WTC11 (cell line): ENCODE measurements around the gene GRAMD2B. TPM values are rescaled to one million over a fixed set of nuclear protein-coding genes. Genes with fewer than 3 reads are reported as not detected.

Source experiments
- ATAC-seq: fragments of 200-7000 bp; cut with Tn5 transposase; 2 replicates; pipeline ENCODE4 v1.10.0; 2021; ENCODE audit warnings: mild to moderate bottlenecking, moderate library complexity
- CTCF ChIA-PET: fragments of 300-600 bp; sonication (Branson Sonifier 250); formaldehyde crosslinking; loops from one replicate; lab custom pipeline; 2021; ENCODE audit warnings: antibody characterized with exemption; lab: Charles Lee
- POLR2A ChIA-PET: fragments of 350-600 bp; sonication (Branson Sonifier 250); formaldehyde crosslinking; loops from one replicate; lab custom pipeline; 2021; ENCODE audit warnings: antibody characterized with exemption; lab: Charles Lee
- DNase-seq: peaks from one replicate; pipeline ENCODE4 v3.0.0; 2021; ENCODE audit warnings: low spot score
- H3K27ac Mint-ChIP-seq: 2 replicates; pipeline ENCODE4 v1.8.0; 2021; ENCODE audit warnings: mixed read lengths
- H3K27me3 Mint-ChIP-seq: 2 replicates; pipeline ENCODE4 v1.8.0; 2021; ENCODE audit warnings: low read depth, mild to moderate bottlenecking, moderate library complexity, mixed read lengths
- H3K36me3 Mint-ChIP-seq: 2 replicates; pipeline ENCODE4 v1.8.0; 2021; ENCODE audit warnings: mixed read lengths
- H3K4me1 Mint-ChIP-seq: 2 replicates; pipeline ENCODE4 v1.8.0; 2022; ENCODE audit warnings: mixed read lengths
- H3K4me3 Mint-ChIP-seq: 2 replicates; pipeline ENCODE4 v1.8.0; 2021; ENCODE audit warnings: mild to moderate bottlenecking, moderate library complexity, mixed read lengths
- H3K9me3 Mint-ChIP-seq: 2 replicates; pipeline ENCODE4 v1.8.0; 2021; ENCODE audit warnings: mixed read lengths
- CBFB ChIP-seq: sonication (generic); formaldehyde crosslinking; IDR thresholded peaks from 2 replicates; pipeline ENCODE4 v1.8.1; 2022; ENCODE audit warnings: mild to moderate bottlenecking, low read depth, missing genetic modification reagents
- EMX1 ChIP-seq: fragments of 250-450 bp; sonication (Bioruptor Pico); IDR thresholded peaks from 2 replicates; pipeline ENCODE4 v1.8.0; 2021; ENCODE audit warnings: mild to moderate bottlenecking
- FOXJ3 ChIP-seq: sonication (generic); formaldehyde crosslinking; IDR thresholded peaks from 2 replicates; pipeline ENCODE4 v1.9.0; 2021; ENCODE audit warnings: missing genetic modification reagents, mild to moderate bottlenecking, borderline replicate concordance
- HMGA2 ChIP-seq: fragments of 250-450 bp; sonication (Bioruptor Pico); IDR thresholded peaks from 2 replicates; pipeline ENCODE4 v1.4.0; 2021; ENCODE audit warnings: mild to moderate bottlenecking, moderate library complexity
- OVOL2 ChIP-seq: fragments of 250-450 bp; sonication (Bioruptor Pico); IDR thresholded peaks from 2 replicates; pipeline ENCODE4 v1.9.0; 2021; ENCODE audit warnings: mild to moderate bottlenecking, borderline replicate concordance
- PRRX2 ChIP-seq: fragments of 250-450 bp; sonication (Bioruptor Pico); IDR thresholded peaks from 2 replicates; pipeline ENCODE4 v1.8.0; 2021; ENCODE audit warnings: mild to moderate bottlenecking
- RELA ChIP-seq: sonication (generic); formaldehyde crosslinking; IDR thresholded peaks from 2 replicates; pipeline ENCODE4 v1.8.1; 2022; ENCODE audit warnings: missing genetic modification reagents, mild to moderate bottlenecking, borderline replicate concordance
- TCF7 ChIP-seq: sonication (generic); formaldehyde crosslinking; IDR thresholded peaks from 2 replicates; pipeline ENCODE4 v1.8.0; 2022; ENCODE audit warnings: mild to moderate bottlenecking, low read depth, missing genetic modification reagents, moderate library complexity
- TEAD1 ChIP-seq: sonication (generic); formaldehyde crosslinking; IDR thresholded peaks from 2 replicates; pipeline ENCODE4 v1.8.0; 2022; ENCODE audit warnings: mild to moderate bottlenecking, missing genetic modification reagents
- ZBTB21 ChIP-seq: sonication (generic); formaldehyde crosslinking; IDR thresholded peaks from 2 replicates; pipeline ENCODE4 v1.8.1; 2023; ENCODE audit warnings: mild to moderate bottlenecking, missing genetic modification reagents, borderline replicate concordance
- ZNF317 ChIP-seq: sonication (generic); formaldehyde crosslinking; IDR thresholded peaks from 2 replicates; pipeline ENCODE4 v1.8.1; 2023; ENCODE audit warnings: low read depth, mild to moderate bottlenecking, moderate library complexity, missing genetic modification reagents, borderline replicate concordance
- total RNA-seq: library from RNA; stranded (reverse); gene quantifications from 3 replicates; pipeline ENCODE4 v1.2.3, GENCODE V29; 2021
- TF ChIP-seq, protein P1 (sequence below): sonication (generic); formaldehyde crosslinking; IDR thresholded peaks from 2 replicates; pipeline ENCODE4 v1.8.0; 2022; ENCODE audit warnings: mild to moderate bottlenecking, missing genetic modification reagents
- TF ChIP-seq, protein P2 (sequence below): sonication (generic); formaldehyde crosslinking; IDR thresholded peaks from 2 replicates; pipeline ENCODE4 v1.8.1; 2023; ENCODE audit warnings: mild to moderate bottlenecking, missing genetic modification reagents, moderate library complexity
- TF ChIP-seq, protein P3 (sequence below): fragments of 250-450 bp; sonication (Bioruptor Pico); IDR thresholded peaks from 2 replicates; pipeline ENCODE4 v1.8.0; 2021; ENCODE audit warnings: mild to moderate bottlenecking
- TF ChIP-seq, protein P4 (sequence below): sonication (generic); formaldehyde crosslinking; IDR thresholded peaks from 2 replicates; pipeline ENCODE4 v1.8.1; 2023; ENCODE audit warnings: mild to moderate bottlenecking, missing genetic modification reagents
- TF ChIP-seq, protein P5 (sequence below): sonication (generic); formaldehyde crosslinking; IDR thresholded peaks from 2 replicates; pipeline ENCODE4 v1.8.0; 2023; ENCODE audit warnings: missing genetic modification reagents
- TF ChIP-seq, protein P6 (sequence below): fragments of 250-450 bp; sonication (Bioruptor Pico); IDR thresholded peaks from 2 replicates; pipeline ENCODE4 v1.9.0; 2021; ENCODE audit warnings: moderate library complexity, mild to moderate bottlenecking, inconsistent platforms, borderline replicate concordance
- TF ChIP-seq, protein P7 (sequence below): sonication (generic); formaldehyde crosslinking; conservative IDR thresholded peaks from 2 replicates; pipeline ENCODE4 v1.8.1; 2022; ENCODE audit warnings: mild to moderate bottlenecking, missing genetic modification reagents
- TF ChIP-seq, protein P8 (sequence below): sonication (generic); formaldehyde crosslinking; conservative IDR thresholded peaks from 2 replicates; pipeline ENCODE4 v1.8.1; 2023; ENCODE audit warnings: mild to moderate bottlenecking, low read depth, missing genetic modification reagents, moderate library complexity

GRAMD2B gene
- total RNA-seq, 1 experiment from 2014 or later, result 11.6 TPM

DNA sequence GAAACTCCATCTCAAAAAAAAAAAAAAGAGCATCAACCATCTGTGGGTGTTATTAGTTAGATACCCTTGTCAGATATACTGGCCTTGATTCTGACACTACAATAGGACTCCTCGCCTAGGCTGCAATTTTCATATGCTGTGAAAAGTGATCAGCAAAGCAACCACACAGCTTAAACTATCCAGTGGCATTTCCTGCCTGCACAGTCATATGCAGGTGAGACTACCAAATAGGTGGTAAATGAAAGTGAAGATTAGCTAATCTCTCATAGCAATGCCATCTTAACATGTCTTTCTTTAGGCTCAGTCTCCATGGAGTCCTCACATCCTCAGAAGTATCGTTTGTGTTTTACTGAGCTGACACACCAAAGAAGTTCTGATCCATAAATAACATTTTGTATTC lies 40.8 kb downstream of the GRAMD2B start:
- ATAC-seq, result no peak
- H3K9me3 Mint-ChIP-seq, result no peaks in the 10 kb centered on the region
- CTCF ChIA-PET, result interaction anchor here (0.7 kb wide), 1 partner anchor 36 kb away, joined by 3 read pairs; no protein-coding TSS in a partner anchor
- peaks cover 9% of the 10 kb centered on the region; the same call in 1 of the 2 replicates for H3K4me1 Mint-ChIP-seq
- POLR2A ChIA-PET, result no interaction called here
- DNase-seq, result no peak
- peaks cover 6% of the 10 kb centered on the region for H3K36me3 Mint-ChIP-seq
- H3K27me3 Mint-ChIP-seq, result peaks cover 50% of the 10 kb centered on the region
- H3K27ac Mint-ChIP-seq, result no peak overlapping the region
- no peak overlapping the region for H3K4me3 Mint-ChIP-seq
- TF ChIP-seq HMGA2 (no peak), EMX1 (CRISPR knock-in tag) (no peak), CBFB (CRISPR knock-in tag) (no peak), OVOL2 (CRISPR knock-in tag) (no peak), PRRX2 (CRISPR knock-in tag) (no peak), RELA (CRISPR knock-in tag) (no peak)
- TF ChIP-seq, protein P1, sequence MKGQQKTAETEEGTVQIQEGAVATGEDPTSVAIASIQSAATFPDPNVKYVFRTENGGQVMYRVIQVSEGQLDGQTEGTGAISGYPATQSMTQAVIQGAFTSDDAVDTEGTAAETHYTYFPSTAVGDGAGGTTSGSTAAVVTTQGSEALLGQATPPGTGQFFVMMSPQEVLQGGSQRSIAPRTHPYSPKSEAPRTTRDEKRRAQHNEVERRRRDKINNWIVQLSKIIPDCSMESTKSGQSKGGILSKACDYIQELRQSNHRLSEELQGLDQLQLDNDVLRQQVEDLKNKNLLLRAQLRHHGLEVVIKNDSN, result no peak
- TF ChIP-seq, protein P2, sequence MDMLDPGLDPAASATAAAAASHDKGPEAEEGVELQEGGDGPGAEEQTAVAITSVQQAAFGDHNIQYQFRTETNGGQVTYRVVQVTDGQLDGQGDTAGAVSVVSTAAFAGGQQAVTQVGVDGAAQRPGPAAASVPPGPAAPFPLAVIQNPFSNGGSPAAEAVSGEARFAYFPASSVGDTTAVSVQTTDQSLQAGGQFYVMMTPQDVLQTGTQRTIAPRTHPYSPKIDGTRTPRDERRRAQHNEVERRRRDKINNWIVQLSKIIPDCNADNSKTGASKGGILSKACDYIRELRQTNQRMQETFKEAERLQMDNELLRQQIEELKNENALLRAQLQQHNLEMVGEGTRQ (CRISPR knock-in tag), result no peak
- TF ChIP-seq, protein P3, sequence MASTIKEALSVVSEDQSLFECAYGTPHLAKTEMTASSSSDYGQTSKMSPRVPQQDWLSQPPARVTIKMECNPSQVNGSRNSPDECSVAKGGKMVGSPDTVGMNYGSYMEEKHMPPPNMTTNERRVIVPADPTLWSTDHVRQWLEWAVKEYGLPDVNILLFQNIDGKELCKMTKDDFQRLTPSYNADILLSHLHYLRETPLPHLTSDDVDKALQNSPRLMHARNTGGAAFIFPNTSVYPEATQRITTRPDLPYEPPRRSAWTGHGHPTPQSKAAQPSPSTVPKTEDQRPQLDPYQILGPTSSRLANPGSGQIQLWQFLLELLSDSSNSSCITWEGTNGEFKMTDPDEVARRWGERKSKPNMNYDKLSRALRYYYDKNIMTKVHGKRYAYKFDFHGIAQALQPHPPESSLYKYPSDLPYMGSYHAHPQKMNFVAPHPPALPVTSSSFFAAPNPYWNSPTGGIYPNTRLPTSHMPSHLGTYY (CRISPR knock-in tag), result no peak

DNA sequence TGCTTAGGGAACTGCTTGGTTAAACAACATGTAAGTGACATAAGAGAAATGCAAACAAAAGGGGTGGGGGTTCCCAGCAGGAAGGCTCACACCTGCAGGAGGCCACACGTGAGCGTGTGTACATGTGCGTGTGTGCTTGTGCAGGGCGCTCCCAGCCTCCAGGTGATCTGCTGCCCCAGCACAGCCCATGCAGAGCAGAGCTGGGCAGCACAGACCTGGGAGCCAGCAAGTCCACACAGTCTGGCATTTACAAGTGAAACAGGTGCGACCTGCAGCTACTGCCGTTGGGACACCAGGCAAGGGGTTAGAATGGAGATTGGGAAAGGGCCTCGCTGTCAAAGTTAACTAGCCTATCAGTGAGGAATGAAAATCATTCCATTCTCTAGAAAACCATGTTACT lies 41.8 kb downstream of the GRAMD2B start:
- peak; percentile 64 for ATAC-seq
- no peaks in the 10 kb centered on the region for H3K9me3 Mint-ChIP-seq
- no peak for TF ChIP-seq ZNF317 (CRISPR knock-in tag)
- TF ChIP-seq, protein P4, sequence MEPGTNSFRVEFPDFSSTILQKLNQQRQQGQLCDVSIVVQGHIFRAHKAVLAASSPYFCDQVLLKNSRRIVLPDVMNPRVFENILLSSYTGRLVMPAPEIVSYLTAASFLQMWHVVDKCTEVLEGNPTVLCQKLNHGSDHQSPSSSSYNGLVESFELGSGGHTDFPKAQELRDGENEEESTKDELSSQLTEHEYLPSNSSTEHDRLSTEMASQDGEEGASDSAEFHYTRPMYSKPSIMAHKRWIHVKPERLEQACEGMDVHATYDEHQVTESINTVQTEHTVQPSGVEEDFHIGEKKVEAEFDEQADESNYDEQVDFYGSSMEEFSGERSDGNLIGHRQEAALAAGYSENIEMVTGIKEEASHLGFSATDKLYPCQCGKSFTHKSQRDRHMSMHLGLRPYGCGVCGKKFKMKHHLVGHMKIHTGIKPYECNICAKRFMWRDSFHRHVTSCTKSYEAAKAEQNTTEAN (CRISPR knock-in tag), result peak; percentile 79; the same call in 1 of the 2 replicates
- TF ChIP-seq, protein P5, sequence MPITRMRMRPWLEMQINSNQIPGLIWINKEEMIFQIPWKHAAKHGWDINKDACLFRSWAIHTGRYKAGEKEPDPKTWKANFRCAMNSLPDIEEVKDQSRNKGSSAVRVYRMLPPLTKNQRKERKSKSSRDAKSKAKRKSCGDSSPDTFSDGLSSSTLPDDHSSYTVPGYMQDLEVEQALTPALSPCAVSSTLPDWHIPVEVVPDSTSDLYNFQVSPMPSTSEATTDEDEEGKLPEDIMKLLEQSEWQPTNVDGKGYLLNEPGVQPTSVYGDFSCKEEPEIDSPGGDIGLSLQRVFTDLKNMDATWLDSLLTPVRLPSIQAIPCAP (CRISPR knock-in tag), result no peak
- TF ChIP-seq TCF7, result no peak
- TF ChIP-seq, all 79 proteins: peak for 1
- peak; percentile 16 for DNase-seq
- peaks cover 50% of the 10 kb centered on the region for H3K27me3 Mint-ChIP-seq
- POLR2A ChIA-PET, result interaction anchor here (0.6 kb wide), 1 partner anchor 14 kb away, joined by 6 read pairs; no protein-coding TSS in a partner anchor
- peaks cover 9% of the 10 kb centered on the region; the same call in 1 of the 2 replicates for H3K4me1 Mint-ChIP-seq
- CTCF ChIA-PET, result interaction anchor here (1.0 kb wide), 1 partner anchor 74 kb away, joined by 4 read pairs; no protein-coding TSS in a partner anchor
- H3K36me3 Mint-ChIP-seq, result peaks cover 6% of the 10 kb centered on the region
- no peak overlapping the region for H3K4me3 Mint-ChIP-seq
- H3K27ac Mint-ChIP-seq, result no peak overlapping the region

DNA sequence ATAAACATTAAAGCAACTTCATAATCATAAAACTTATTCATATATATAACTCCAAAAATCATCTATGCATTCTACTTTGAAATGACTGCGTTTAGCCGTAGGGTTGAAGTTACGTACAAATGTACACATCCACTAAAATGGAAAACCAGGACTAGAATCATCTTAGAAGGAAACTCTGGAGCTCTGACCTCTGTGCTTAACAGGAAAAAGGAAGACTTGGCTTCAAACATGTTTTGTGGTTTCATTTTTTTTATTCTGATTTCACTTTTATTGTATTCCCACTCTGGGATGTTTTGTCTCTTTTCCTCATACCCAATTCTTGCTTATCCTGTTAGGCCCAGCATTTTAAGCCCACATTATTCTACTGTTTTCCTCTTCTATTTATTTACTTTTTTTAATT lies 44.9 kb downstream of the GRAMD2B start:
- ChIA-PET CTCF (no interaction called here), POLR2A (no interaction called here)
- Mint-ChIP-seq H3K27ac (no peak overlapping the region), H3K27me3 (peaks cover 37% of the 10 kb centered on the region), H3K4me3 (no peak overlapping the region), H3K36me3 (peaks cover 6% of the 10 kb centered on the region), H3K9me3 (no peaks in the 10 kb centered on the region), H3K4me1 (peaks cover 20% of the 10 kb centered on the region)
- no peak for ATAC-seq
- DNase-seq, result no peak
- TF ChIP-seq CBFB (CRISPR knock-in tag) (no peak), ZBTB21 (no peak), TEAD1 (CRISPR knock-in tag) (no peak), ZNF317 (CRISPR knock-in tag) (no peak), FOXJ3 (CRISPR knock-in tag) (no peak)
- TF ChIP-seq, protein P6, sequence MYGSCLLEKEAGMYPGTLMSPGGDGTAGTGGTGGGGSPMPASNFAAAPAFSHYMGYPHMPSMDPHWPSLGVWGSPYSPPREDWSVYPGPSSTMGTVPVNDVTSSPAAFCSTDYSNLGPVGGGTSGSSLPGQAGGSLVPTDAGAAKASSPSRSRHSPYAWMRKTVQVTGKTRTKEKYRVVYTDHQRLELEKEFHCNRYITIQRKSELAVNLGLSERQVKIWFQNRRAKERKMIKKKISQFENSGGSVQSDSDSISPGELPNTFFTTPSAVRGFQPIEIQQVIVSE (CRISPR knock-in tag), result no peak
- TF ChIP-seq, protein P7, sequence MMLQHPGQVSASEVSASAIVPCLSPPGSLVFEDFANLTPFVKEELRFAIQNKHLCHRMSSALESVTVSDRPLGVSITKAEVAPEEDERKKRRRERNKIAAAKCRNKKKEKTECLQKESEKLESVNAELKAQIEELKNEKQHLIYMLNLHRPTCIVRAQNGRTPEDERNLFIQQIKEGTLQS, result no peak
- TF ChIP-seq, protein P8, sequence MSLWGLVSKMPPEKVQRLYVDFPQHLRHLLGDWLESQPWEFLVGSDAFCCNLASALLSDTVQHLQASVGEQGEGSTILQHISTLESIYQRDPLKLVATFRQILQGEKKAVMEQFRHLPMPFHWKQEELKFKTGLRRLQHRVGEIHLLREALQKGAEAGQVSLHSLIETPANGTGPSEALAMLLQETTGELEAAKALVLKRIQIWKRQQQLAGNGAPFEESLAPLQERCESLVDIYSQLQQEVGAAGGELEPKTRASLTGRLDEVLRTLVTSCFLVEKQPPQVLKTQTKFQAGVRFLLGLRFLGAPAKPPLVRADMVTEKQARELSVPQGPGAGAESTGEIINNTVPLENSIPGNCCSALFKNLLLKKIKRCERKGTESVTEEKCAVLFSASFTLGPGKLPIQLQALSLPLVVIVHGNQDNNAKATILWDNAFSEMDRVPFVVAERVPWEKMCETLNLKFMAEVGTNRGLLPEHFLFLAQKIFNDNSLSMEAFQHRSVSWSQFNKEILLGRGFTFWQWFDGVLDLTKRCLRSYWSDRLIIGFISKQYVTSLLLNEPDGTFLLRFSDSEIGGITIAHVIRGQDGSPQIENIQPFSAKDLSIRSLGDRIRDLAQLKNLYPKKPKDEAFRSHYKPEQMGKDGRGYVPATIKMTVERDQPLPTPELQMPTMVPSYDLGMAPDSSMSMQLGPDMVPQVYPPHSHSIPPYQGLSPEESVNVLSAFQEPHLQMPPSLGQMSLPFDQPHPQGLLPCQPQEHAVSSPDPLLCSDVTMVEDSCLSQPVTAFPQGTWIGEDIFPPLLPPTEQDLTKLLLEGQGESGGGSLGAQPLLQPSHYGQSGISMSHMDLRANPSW, result no peak
